ENCODE measurements around the gene GPATCH3.

GPATCH3 gene

DNA sequence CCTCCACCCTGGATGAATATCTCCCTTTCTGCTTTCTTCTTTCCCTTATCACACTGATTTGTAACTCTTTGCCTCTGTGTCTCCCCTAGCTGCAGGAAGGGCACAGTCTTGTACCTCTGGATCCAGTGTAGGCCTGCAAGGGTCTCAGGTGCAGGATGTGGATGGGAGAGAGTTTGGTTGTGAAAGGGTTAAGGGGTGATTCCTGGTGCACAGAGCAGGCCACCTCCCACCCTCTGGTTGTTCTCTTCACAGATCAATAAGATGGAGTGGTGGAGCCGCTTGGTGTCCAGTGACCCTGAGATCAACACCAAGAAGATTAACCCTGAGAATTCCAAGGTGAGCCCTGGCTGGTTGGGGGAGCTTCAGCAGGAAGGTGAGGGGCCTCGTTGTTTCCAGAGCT, 44.9 kb upstream of the GPATCH3 start:
- DNase-seq (ENCODE audit: low read depth in 2 of 2) = no peak
- TF ChIP-seq, protein P1, sequence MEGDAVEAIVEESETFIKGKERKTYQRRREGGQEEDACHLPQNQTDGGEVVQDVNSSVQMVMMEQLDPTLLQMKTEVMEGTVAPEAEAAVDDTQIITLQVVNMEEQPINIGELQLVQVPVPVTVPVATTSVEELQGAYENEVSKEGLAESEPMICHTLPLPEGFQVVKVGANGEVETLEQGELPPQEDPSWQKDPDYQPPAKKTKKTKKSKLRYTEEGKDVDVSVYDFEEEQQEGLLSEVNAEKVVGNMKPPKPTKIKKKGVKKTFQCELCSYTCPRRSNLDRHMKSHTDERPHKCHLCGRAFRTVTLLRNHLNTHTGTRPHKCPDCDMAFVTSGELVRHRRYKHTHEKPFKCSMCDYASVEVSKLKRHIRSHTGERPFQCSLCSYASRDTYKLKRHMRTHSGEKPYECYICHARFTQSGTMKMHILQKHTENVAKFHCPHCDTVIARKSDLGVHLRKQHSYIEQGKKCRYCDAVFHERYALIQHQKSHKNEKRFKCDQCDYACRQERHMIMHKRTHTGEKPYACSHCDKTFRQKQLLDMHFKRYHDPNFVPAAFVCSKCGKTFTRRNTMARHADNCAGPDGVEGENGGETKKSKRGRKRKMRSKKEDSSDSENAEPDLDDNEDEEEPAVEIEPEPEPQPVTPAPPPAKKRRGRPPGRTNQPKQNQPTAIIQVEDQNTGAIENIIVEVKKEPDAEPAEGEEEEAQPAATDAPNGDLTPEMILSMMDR (IDR thresholded peaks at IDR 0.05; ENCODE audit: low read depth, low read length) = no peak
- H3K4me3 ChIP-seq (replicated peaks in 1 of 2; ENCODE audit: low read depth in 2 of 2, low read length in 2 of 2) = no peak overlapping the region

DNA sequence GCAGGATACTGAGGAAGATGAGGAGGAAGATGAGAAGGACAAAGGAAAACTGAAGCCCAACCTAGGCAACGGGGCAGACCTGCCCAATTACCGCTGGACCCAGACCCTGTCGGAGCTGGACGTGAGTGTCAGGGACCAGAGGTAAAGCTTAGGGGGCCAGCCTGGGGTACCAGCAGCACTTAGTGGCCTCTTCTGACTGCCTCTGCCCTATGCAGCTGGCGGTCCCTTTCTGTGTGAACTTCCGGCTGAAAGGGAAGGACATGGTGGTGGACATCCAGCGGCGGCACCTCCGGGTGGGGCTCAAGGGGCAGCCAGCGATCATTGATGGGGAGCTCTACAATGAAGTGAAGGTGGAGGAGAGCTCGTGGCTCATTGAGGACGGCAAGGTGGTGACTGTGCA, 42.4 kb upstream of the GPATCH3 start:
- no peak overlapping the region for H3K4me3 ChIP-seq (replicated peaks in 1 of 2; ENCODE audit: low read depth in 2 of 2, low read length in 2 of 2)
- DNase-seq (ENCODE audit: low read depth in 2 of 2) = no peak
- TF ChIP-seq, protein P1 (IDR thresholded peaks at IDR 0.05; ENCODE audit: low read depth, low read length) = no peak

DNA sequence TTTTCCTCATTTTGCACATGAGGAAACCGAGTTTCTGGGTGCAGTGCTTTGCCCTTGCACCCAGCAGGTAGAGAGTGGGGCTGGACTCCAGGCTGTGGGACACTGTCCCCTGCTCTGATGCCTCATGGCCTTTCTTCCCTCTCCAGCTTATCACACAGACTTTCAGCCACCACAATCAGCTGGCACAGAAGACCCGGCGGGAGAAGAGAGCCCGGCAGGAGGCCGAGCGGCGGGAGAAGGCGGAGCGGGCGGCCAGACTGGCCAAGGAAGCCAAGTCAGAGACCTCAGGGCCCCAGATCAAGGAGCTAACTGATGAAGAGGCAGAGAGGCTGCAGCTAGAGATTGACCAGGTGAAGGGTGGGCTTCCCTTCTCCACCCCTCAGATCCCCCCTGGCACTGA, 41.0 kb upstream of the GPATCH3 start:
- H3K4me3 ChIP-seq (replicated peaks in 1 of 2; ENCODE audit: low read depth in 2 of 2, low read length in 2 of 2) = no peak overlapping the region
- TF ChIP-seq, protein P1 (IDR thresholded peaks at IDR 0.05; ENCODE audit: low read depth, low read length) = no peak
- DNase-seq (ENCODE audit: low read depth in 2 of 2) = no peak

DNA sequence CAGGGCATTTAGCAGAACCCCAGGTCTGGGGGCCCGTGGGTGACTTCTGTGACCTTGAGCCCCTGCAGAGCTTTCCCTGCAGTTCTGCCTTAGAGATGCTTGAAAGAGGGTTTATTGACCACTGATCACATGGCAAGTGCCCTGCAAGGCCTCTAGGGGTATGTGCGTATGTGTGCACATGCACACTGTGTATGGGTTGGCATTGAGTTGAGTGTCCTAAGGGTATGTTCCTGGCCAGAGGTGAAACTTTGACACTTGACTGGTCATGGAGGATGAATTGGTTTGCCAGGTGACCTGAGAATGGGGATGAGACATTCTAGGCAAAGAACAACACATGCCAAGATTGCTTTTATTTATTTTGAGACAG, 38.4 kb upstream of the GPATCH3 start:
- H3K4me3 ChIP-seq (replicated peaks in 1 of 2; ENCODE audit: low read depth in 2 of 2, low read length in 2 of 2) = no peak overlapping the region
- TF ChIP-seq, protein P1 (IDR thresholded peaks at IDR 0.05; ENCODE audit: low read depth, low read length) = no peak
- no peak for DNase-seq (ENCODE audit: low read depth in 2 of 2)

DNA sequence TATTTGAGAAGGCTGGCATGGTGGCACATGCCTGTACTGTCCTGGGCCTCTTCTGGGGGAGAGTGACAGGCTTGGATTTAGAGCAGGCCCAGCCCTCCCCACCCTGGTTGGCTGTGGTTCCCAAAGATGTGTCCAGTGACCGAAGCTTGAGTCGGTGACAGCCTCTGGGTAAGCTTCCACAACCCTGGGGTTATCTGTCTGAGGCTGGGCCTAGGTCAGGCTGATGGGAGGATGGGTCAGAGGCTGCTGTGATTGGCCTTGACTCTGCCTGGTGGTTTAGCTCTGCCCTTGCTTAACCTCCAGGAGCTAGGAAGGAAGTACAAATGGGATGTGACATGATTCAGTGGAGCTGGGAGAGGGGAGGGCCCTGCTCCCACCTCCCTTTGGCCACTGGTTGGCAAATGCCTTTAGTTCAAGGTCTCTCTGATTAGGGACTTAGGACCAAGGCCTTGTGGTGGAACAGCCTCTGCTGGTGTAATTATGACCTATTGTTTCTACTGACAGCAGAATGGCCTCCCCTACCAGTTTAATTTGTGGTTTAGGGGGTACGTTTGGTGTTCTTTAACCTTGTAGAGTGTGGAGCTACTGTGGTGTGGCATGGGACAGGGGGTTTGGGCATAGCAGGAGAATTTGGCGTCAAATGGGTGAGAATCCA, 37.9 kb upstream of the GPATCH3 start:
- no peak overlapping the region for H3K4me3 ChIP-seq (replicated peaks in 1 of 2; ENCODE audit: low read depth in 2 of 2, low read length in 2 of 2)
- TF ChIP-seq, protein P1 (IDR thresholded peaks at IDR 0.05; ENCODE audit: low read depth, low read length) = no peak
- DNase-seq (ENCODE audit: low read depth in 2 of 2) = no peak

DNA sequence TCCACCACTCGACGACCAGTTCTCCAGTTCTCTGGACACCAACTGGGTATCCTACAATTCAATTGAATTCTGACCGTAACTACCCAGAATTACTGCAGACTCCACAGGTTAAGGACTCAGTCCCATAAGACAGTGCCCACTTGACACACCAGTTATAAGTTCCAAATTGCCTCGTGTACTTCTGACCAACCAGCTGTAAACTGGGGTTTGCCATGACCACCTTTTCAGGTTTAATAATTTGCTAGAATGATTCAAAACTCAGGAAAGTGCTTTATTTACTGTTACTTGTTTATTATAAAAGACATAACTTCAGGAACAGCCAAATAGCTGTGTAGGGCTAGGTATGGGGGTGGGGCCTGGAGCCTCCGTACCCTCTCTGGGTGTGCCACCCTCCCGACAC, 36.6 kb upstream of the GPATCH3 start:
- TF ChIP-seq, protein P1 (IDR thresholded peaks at IDR 0.05; ENCODE audit: low read depth, low read length) = no peak
- DNase-seq (ENCODE audit: low read depth in 2 of 2) = no peak
- no peak overlapping the region for H3K4me3 ChIP-seq (replicated peaks in 1 of 2; ENCODE audit: low read depth in 2 of 2, low read length in 2 of 2)

DNA sequence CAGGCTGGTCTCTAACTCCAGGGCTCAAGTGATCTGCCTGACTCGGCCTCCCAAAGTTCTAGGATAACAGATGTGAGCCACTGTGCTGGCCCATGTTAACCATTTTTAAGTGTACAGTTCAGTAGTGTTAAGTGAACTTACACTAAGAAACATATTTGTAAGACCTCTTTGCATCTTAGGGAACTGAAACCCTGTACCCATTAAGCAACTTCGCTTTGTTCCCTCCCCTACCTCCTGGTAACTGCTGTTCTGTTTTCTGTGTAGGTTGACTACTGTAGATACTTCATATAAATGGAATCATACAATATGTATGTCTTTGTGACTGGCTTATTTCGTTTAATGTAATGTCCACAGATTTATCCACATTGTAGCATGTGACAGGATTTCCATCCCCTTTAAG, 32.3 kb upstream of the GPATCH3 start:
- no peak overlapping the region for H3K4me3 ChIP-seq (replicated peaks in 1 of 2; ENCODE audit: low read depth in 2 of 2, low read length in 2 of 2)
- no peak for DNase-seq (ENCODE audit: low read depth in 2 of 2)
- TF ChIP-seq, protein P1 (IDR thresholded peaks at IDR 0.05; ENCODE audit: low read depth, low read length) = no peak
